SK-N-SH treated with all-trans-retinoic acid at 6 μM for 48 hours (cell line): ENCODE results near the gene ADAMTS4.
A peak's percentile ranks its signal among the peaks of the same experiment; 100 is the strongest.

Experiments used
- ATAC-seq: fragments of 200-7000 bp; cut with Tn5 transposase; 3 replicates; pipeline ENCODE4 v1.9.1; 2020; ENCODE audit warnings: mild to moderate bottlenecking, moderate library complexity
- BACH2 ChIP-seq: fragments of 250-450 bp; sonication (Bioruptor Pico); IDR thresholded peaks from 2 replicates; pipeline ENCODE4 v1.9.0; 2021; ENCODE audit warnings: mild to moderate bottlenecking, borderline replicate concordance
- ESRRG ChIP-seq: fragments of 250-450 bp; sonication (Bioruptor Pico); IDR thresholded peaks from 2 replicates; pipeline ENCODE4 v1.6.1; 2021; ENCODE audit warnings: mild to moderate bottlenecking
- ISL1 ChIP-seq: fragments of 250-450 bp; sonication (Bioruptor Pico); IDR thresholded peaks from 2 replicates; pipeline ENCODE4 v2.1.2; 2022; ENCODE audit warnings: mild to moderate bottlenecking, moderate library complexity
- OSR1 ChIP-seq: fragments of 250-450 bp; sonication (Bioruptor Pico); IDR thresholded peaks from 2 replicates; pipeline ENCODE4 v1.8.0; 2022; ENCODE audit warnings: moderate library complexity, mild to moderate bottlenecking, inconsistent platforms
- PPARA ChIP-seq: fragments of 250-450 bp; sonication (Bioruptor Pico); IDR thresholded peaks from 2 replicates; pipeline ENCODE4 v1.5.0; 2020; ENCODE audit warnings: mild to moderate bottlenecking, borderline replicate concordance
- RARB ChIP-seq: fragments of 250-450 bp; sonication (Bioruptor Pico); IDR thresholded peaks from 2 replicates; pipeline ENCODE4 v1.8.0; 2021; ENCODE audit warnings: mild to moderate bottlenecking, moderate library complexity
- SNAI2 ChIP-seq: fragments of 250-450 bp; sonication (Bioruptor Pico); IDR thresholded peaks from 2 replicates; pipeline ENCODE4 v1.5.0; 2020; ENCODE audit warnings: mild to moderate bottlenecking, moderate library complexity
- TCF4 ChIP-seq: fragments of 250-450 bp; sonication (Bioruptor Pico); IDR thresholded peaks from 2 replicates; pipeline ENCODE4 v1.8.0; 2021; ENCODE audit warnings: mild to moderate bottlenecking, moderate library complexity, borderline replicate concordance
- ZC3H10 ChIP-seq: fragments of 250-450 bp; sonication (Bioruptor Pico); IDR thresholded peaks from 2 replicates; pipeline ENCODE4 v1.5.1; 2021; ENCODE audit warnings: mild to moderate bottlenecking, moderate library complexity
- ZFP30 ChIP-seq: fragments of 450-650 bp; formaldehyde crosslinking; IDR thresholded peaks from 2 replicates; pipeline ENCODE4 v1.5.0; 2022; ENCODE audit warnings: mild to moderate bottlenecking, moderate library complexity
- ZNF565 ChIP-seq: fragments of 450-650 bp; formaldehyde crosslinking; conservative IDR thresholded peaks from 2 replicates; pipeline ENCODE4 v1.5.0; 2020; ENCODE audit warnings: low read depth, mild to moderate bottlenecking, moderate library complexity
- TF ChIP-seq, protein P1 (sequence below): fragments of 250-450 bp; sonication (Bioruptor Pico); IDR thresholded peaks from 2 replicates; pipeline ENCODE4 v1.5.1; 2020; ENCODE audit warnings: low read depth, mild to moderate bottlenecking, moderate library complexity
- TF ChIP-seq, protein P2 (sequence below): fragments of 250-450 bp; sonication (Bioruptor Pico); IDR thresholded peaks from 2 replicates; pipeline ENCODE4 v1.8.0; 2020; ENCODE audit warnings: mild to moderate bottlenecking, moderate library complexity, borderline replicate concordance
- TF ChIP-seq, protein P3 (sequence below): fragments of 250-450 bp; sonication (Bioruptor Pico); IDR thresholded peaks from 2 replicates; pipeline ENCODE4 v1.5.1; 2021; ENCODE audit warnings: mild to moderate bottlenecking, moderate library complexity
- TF ChIP-seq, protein P4 (sequence below): fragments of 250-450 bp; sonication (Bioruptor Pico); IDR thresholded peaks from 2 replicates; pipeline ENCODE4 v1.5.0; 2020; ENCODE audit warnings: mild to moderate bottlenecking, moderate library complexity
- TF ChIP-seq, protein P5 (sequence below): fragments of 250-450 bp; sonication (Bioruptor Pico); IDR thresholded peaks from 2 replicates; pipeline ENCODE4 v1.8.0; 2021; ENCODE audit warnings: low read depth, mild to moderate bottlenecking, moderate library complexity, borderline replicate concordance

The ADAMTS4 gene

DNA sequence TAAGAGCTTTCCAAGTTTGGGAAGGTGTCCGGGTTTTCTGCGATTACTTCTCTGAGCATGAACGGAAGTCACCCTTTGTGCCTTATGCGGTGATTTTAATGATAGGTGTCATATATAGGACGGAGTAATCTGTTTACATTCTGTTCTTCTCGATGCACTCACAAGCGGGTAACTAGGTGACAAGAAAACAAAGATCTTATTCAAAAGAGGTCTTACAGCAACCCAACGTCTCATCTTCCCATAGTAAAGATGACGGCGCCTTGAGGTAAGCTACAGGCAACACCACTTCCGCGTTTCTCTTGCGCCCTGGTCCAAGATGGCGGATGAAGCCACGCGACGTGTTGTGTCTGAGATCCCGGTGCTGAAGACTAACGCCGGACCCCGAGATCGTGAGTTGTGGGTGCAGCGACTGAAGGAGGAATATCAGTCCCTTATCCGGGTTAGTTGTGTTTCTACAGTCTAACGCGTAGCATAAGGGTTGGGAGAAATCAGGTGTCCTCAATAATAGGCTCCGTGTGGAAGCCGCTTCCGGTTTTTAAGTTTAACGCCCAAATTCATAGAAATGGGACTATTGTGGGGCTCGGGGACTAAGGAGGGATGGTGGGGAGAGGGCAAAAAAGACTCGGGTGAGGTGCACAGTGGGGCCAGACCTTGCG is 45.0 kb downstream of the ADAMTS4 start, which contains the start of gene UFC1:
TSS of gene UFC1 (plus strand) at position 297 of the 656 bp plus-strand sequence. CDS start at position 317, 20 bp downstream.
- peak; percentile 99 for ATAC-seq

DNA sequence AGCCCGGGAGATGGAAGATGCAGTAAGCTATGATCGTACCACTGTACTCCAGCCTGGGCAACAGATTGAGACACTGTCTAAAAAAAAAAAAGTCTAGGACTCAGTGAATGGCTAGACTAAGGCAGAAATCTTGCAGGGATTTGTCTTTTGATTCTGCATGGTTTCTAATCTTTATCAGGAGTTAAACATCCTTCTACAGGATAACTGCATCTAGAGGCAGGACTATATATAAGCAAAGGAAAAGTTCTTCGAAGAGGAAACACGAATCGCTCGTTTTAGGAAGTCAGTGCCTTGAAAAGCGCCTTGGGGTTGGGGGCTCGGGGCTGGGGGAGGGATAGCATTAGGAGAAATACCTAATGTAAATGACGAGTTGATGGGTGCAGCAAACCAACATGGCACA is 45.7 kb downstream of the ADAMTS4 start:
- TF ChIP-seq PPARA, result no peak
- TF ChIP-seq, protein P1, sequence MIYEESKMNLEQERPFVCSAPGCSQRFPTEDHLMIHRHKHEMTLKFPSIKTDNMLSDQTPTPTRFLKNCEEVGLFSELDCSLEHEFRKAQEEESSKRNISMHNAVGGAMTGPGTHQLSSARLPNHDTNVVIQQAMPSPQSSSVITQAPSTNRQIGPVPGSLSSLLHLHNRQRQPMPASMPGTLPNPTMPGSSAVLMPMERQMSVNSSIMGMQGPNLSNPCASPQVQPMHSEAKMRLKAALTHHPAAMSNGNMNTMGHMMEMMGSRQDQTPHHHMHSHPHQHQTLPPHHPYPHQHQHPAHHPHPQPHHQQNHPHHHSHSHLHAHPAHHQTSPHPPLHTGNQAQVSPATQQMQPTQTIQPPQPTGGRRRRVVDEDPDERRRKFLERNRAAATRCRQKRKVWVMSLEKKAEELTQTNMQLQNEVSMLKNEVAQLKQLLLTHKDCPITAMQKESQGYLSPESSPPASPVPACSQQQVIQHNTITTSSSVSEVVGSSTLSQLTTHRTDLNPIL (CRISPR knock-in tag), result no peak
- TF ChIP-seq ESRRG (CRISPR knock-in tag), result no peak
- TF ChIP-seq BACH2 (CRISPR knock-in tag), result no peak
- TF ChIP-seq SNAI2 (CRISPR knock-in tag), result no peak
- TF ChIP-seq, protein P2, sequence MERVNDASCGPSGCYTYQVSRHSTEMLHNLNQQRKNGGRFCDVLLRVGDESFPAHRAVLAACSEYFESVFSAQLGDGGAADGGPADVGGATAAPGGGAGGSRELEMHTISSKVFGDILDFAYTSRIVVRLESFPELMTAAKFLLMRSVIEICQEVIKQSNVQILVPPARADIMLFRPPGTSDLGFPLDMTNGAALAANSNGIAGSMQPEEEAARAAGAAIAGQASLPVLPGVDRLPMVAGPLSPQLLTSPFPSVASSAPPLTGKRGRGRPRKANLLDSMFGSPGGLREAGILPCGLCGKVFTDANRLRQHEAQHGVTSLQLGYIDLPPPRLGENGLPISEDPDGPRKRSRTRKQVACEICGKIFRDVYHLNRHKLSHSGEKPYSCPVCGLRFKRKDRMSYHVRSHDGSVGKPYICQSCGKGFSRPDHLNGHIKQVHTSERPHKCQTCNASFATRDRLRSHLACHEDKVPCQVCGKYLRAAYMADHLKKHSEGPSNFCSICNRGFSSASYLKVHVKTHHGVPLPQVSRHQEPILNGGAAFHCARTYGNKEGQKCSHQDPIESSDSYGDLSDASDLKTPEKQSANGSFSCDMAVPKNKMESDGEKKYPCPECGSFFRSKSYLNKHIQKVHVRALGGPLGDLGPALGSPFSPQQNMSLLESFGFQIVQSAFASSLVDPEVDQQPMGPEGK, result no peak
- TF ChIP-seq, protein P3, sequence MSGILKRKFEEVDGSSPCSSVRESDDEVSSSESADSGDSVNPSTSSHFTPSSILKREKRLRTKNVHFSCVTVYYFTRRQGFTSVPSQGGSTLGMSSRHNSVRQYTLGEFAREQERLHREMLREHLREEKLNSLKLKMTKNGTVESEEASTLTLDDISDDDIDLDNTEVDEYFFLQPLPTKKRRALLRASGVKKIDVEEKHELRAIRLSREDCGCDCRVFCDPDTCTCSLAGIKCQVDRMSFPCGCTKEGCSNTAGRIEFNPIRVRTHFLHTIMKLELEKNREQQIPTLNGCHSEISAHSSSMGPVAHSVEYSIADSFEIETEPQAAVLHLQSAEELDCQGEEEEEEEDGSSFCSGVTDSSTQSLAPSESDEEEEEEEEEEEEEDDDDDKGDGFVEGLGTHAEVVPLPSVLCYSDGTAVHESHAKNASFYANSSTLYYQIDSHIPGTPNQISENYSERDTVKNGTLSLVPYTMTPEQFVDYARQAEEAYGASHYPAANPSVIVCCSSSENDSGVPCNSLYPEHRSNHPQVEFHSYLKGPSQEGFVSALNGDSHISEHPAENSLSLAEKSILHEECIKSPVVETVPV, result no peak
- TF ChIP-seq ISL1, result no peak
- no peak for TF ChIP-seq RARB
- TF ChIP-seq, protein P4, sequence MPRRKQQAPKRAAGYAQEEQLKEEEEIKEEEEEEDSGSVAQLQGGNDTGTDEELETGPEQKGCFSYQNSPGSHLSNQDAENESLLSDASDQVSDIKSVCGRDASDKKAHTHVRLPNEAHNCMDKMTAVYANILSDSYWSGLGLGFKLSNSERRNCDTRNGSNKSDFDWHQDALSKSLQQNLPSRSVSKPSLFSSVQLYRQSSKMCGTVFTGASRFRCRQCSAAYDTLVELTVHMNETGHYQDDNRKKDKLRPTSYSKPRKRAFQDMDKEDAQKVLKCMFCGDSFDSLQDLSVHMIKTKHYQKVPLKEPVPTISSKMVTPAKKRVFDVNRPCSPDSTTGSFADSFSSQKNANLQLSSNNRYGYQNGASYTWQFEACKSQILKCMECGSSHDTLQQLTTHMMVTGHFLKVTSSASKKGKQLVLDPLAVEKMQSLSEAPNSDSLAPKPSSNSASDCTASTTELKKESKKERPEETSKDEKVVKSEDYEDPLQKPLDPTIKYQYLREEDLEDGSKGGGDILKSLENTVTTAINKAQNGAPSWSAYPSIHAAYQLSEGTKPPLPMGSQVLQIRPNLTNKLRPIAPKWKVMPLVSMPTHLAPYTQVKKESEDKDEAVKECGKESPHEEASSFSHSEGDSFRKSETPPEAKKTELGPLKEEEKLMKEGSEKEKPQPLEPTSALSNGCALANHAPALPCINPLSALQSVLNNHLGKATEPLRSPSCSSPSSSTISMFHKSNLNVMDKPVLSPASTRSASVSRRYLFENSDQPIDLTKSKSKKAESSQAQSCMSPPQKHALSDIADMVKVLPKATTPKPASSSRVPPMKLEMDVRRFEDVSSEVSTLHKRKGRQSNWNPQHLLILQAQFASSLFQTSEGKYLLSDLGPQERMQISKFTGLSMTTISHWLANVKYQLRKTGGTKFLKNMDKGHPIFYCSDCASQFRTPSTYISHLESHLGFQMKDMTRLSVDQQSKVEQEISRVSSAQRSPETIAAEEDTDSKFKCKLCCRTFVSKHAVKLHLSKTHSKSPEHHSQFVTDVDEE, result no peak
- TF ChIP-seq ZNF565 (CRISPR knock-in tag), result no peak
- TF ChIP-seq TCF4 (CRISPR knock-in tag), result no peak
- no peak for TF ChIP-seq ZC3H10 (CRISPR knock-in tag)
- TF ChIP-seq, all 23 proteins: peak for 0
- ATAC-seq, result peak; percentile 2

More for the DNA sequence above, 45.0 kb downstream of the ADAMTS4 start, which contains the start of gene UFC1:
- TF ChIP-seq ZC3H10 (CRISPR knock-in tag), result peak; percentile 4; the same call in 1 of the 2 replicates
- no peak for TF ChIP-seq OSR1 (CRISPR knock-in tag)

DNA sequence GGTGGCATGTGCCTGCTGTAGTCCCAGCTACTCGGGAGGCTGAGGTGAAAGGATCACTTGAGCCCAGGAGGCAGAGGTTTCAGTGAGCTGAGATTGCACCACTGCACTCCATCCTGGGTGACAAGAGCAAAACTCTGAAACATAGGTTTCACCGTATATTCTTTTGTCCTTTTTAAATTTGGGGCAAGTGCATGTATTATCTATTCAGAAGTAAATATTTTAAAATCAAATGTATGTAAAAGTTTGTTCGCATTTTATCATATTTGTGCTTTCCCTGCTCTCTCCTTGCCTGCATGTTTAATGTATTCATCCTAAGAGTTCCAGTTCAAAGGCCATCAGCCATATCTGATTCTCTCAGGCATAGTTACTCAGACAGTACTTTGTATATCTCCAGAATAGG is 53.0 kb downstream of the ADAMTS4 start:
- no peak for ATAC-seq

More for the DNA sequence above, 53.0 kb downstream of the ADAMTS4 start:
- TF ChIP-seq TCF4 (CRISPR knock-in tag) (no peak), ZFP30 (no peak), OSR1 (CRISPR knock-in tag) (no peak)
- TF ChIP-seq, protein P5, sequence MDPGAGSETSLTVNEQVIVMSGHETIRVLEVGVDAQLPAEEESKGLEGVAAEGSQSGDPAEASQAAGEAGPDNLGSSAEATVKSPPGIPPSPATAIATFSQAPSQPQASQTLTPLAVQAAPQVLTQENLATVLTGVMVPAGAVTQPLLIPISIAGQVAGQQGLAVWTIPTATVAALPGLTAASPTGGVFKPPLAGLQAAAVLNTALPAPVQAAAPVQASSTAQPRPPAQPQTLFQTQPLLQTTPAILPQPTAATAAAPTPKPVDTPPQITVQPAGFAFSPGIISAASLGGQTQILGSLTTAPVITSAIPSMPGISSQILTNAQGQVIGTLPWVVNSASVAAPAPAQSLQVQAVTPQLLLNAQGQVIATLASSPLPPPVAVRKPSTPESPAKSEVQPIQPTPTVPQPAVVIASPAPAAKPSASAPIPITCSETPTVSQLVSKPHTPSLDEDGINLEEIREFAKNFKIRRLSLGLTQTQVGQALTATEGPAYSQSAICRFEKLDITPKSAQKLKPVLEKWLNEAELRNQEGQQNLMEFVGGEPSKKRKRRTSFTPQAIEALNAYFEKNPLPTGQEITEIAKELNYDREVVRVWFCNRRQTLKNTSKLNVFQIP, result no peak
- TF ChIP-seq, protein P1 (CRISPR knock-in tag), result no peak
